GM12892 (cell line): ENCODE measurements around the gene MRPL45.
"Not testable (repeated sequence)": the region's sequence is repeated elsewhere in the genome, so short reads cannot be mapped to it uniquely, and the experiment has no call there.

ENCODE experiments used
- POLR2A ChIP-seq: IDR thresholded peaks from 2 replicates; pipeline ENCODE4 v1.6.1; 2011; ENCODE audit warnings: low read depth, low read length, control low read depth
- POLR2AphosphoS5 ChIP-seq: IDR thresholded peaks from 2 replicates; pipeline ENCODE4 v1.6.1; 2011; ENCODE audit warnings: low read depth, low read length, control low read depth

- TF ChIP-seq POLR2AphosphoS5, POLR2A: not testable (repeated sequence)
Measured at GRCh38 chr17:38265974-38266506, 30.9 kb upstream of the MRPL45 start.
